ENCODE measurements around the gene TACC3.

GRCh38 chr4:1746265-1746691 is 25.0 kb downstream of the TACC3 start:
- TF ChIP-seq POLR2A (IDR thresholded peaks at IDR 0.05; ENCODE audit: control extremely low read depth in 1 of 2, low read depth in 2 of 2, low read length in 2 of 2) (no peak), CTCF (IDR thresholded peaks at IDR 0.05; ENCODE audit: control extremely low read depth in 1 of 3, insufficient read depth in 1 of 3, low read depth in 1 of 3, low read length in 3 of 3) (peak in 2 of 3 experiments; percentile 98 to 99; a peak in 3 of 4 replicates), E2F6 (IDR thresholded peaks at IDR 0.05) (no peak), RNF2 (IDR thresholded peaks at IDR 0.05; ENCODE audit: borderline replicate concordance, low read depth, low read length, missing control alignments, poor library complexity, severe bottlenecking) (no peak), RAD21 (IDR thresholded peaks at IDR 0.05 in 1 of 2, conservative IDR thresholded peaks at IDR 0.05 in 1 of 2; ENCODE audit: low read depth in 2 of 2, low read length in 2 of 2) (peak; percentile 83 to 90), EP300 (IDR thresholded peaks at IDR 0.05; ENCODE audit: borderline replicate concordance in 1 of 2, low read depth in 2 of 2, low read length in 2 of 2) (no peak), GTF2F1 (IDR thresholded peaks at IDR 0.05; ENCODE audit: borderline replicate concordance, low read depth, low read length) (no peak), TEAD4 (IDR thresholded peaks at IDR 0.05; ENCODE audit: low read depth, low read length) (0 out of 2 replicates have a peak, but pooled peaks have one; percentile 4), CEBPB (IDR thresholded peaks at IDR 0.05; ENCODE audit: low read depth, low read length) (no peak), RFX5 (IDR thresholded peaks at IDR 0.05; ENCODE audit: borderline replicate concordance, low read depth, low read length) (no peak), MAFK (IDR thresholded peaks at IDR 0.05; ENCODE audit: low read depth, low read length) (no peak), EZH2 (IDR thresholded peaks at IDR 0.05; ENCODE audit: low read depth, low read length, severe bottlenecking) (no peak)
